Measurements from ENCODE around the gene PKD1L1. TPM values are rescaled to one million over a fixed set of nuclear protein-coding genes. Genes with fewer than 3 reads are reported as not detected.

Gene PKD1L1
- total and polyA plus RNA-seq, 7 donors: 0.16 to 1.2 (median 0.63) TPM; not detected in 1

DNA sequence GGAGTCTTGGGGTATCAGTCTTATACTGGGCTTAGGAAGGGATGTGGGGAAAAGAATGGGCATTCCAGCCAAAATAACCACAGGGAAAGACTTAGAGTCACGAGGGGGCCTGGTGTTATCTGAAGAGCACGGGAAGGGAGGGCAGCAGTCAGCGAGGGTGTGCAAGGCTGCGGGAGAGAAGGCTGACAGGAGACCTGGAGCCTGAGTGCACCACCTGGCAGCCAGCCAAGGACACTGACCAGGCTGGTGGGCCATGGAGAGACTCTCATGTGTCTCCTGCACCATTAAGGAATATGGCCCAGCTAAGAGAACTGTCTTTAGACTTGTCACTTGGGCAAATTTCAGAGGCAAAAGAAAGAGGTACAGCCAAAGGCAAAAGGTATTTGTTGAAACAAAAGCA, 69.6 kb downstream of the PKD1L1 start:
- no peak overlapping the region for H3K27ac ChIP-seq
- no peaks in the 10 kb centered on the region for H3K36me3 ChIP-seq
- intact Hi-C loops (cut with DNase I): no loop called here
- H3K27me3 ChIP-seq: no peaks in the 10 kb centered on the region
- H3K4me1 ChIP-seq: no peaks in the 10 kb centered on the region
- TF ChIP-seq, protein P1, sequence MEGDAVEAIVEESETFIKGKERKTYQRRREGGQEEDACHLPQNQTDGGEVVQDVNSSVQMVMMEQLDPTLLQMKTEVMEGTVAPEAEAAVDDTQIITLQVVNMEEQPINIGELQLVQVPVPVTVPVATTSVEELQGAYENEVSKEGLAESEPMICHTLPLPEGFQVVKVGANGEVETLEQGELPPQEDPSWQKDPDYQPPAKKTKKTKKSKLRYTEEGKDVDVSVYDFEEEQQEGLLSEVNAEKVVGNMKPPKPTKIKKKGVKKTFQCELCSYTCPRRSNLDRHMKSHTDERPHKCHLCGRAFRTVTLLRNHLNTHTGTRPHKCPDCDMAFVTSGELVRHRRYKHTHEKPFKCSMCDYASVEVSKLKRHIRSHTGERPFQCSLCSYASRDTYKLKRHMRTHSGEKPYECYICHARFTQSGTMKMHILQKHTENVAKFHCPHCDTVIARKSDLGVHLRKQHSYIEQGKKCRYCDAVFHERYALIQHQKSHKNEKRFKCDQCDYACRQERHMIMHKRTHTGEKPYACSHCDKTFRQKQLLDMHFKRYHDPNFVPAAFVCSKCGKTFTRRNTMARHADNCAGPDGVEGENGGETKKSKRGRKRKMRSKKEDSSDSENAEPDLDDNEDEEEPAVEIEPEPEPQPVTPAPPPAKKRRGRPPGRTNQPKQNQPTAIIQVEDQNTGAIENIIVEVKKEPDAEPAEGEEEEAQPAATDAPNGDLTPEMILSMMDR (IDR thresholded peaks at IDR 0.05): no peak
- TF ChIP-seq POLR2A (IDR thresholded peaks at IDR 0.05) (no peak), POLR2AphosphoS5 (IDR thresholded peaks at IDR 0.05) (no peak), EP300 (IDR thresholded peaks at IDR 0.05) (no peak)
- 78 to 83% methylated on average over 4 of the region's 4 CpGs for WGBS, 2 donors
- DNase-seq: no peak
- no peaks in the 10 kb centered on the region for H3K9me3 ChIP-seq
- no peak overlapping the region for H3K4me3 ChIP-seq

GRCh38 chr7:47877336-47877735, 70.9 kb downstream of the PKD1L1 start:
- TF ChIP-seq, protein P1 (IDR thresholded peaks at IDR 0.05): no peak
- no peak for TF ChIP-seq POLR2A (IDR thresholded peaks at IDR 0.05)
- no peak for TF ChIP-seq EP300 (IDR thresholded peaks at IDR 0.05)
- TF ChIP-seq POLR2AphosphoS5 (IDR thresholded peaks at IDR 0.05): no peak
- intact Hi-C loops (cut with DNase I): no loop called here
- no peaks in the 10 kb centered on the region for H3K27me3 ChIP-seq
- WGBS, 2 donors: 92 to 94% methylated on average over 10 of the region's 10 CpGs
- no peak for DNase-seq
- no peaks in the 10 kb centered on the region for H3K36me3 ChIP-seq
- no peak overlapping the region for H3K4me3 ChIP-seq
- no peak overlapping the region for H3K27ac ChIP-seq
- no peaks in the 10 kb centered on the region for H3K9me3 ChIP-seq
- no peaks in the 10 kb centered on the region for H3K4me1 ChIP-seq

DNA sequence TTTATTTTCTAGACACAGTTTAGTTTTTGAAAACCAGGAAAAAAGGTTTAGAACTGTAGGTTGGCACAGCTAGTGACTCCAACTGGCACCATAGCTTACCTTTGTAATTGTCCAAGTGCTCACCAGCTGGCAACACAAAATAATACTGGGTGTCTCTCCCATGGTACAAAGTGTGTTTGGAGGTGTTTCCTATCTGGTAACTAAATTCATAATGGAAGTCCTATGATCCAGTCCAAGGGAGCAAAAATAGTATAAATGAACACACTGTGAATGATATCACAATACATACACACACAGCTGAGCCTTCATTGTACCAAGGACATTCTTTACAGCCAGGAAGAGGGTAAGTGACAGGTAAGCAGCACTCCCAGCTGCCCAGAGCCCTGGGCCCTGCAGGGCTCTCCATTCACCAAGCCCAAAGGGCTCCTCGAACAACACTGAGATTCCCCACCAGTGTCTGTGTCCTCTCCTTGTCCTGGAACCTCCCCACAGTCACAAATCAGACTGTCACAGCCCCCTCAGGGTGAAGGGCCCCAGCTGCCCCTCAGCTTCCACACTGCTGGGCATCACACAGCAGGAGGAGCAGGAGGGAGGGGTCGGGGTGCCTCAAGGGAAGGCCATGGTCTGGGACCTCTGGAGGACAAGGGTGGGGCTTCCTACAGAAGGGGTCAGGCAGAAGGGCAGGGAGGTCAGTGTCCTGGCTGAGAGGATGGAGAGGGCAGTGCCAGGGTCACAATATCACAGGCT, 72.1 kb downstream of the PKD1L1 start:
- intact Hi-C loops (cut with DNase I): no loop called here
- Histone ChIP-seq H3K9me3 (no peaks in the 10 kb centered on the region), H3K27me3 (no peaks in the 10 kb centered on the region), H3K27ac (no peak overlapping the region), H3K36me3 (no peaks in the 10 kb centered on the region), H3K4me3 (no peak overlapping the region), H3K4me1 (no peaks in the 10 kb centered on the region)
- no peak for DNase-seq
- WGBS, 2 donors: 70 to 73% methylated on average over 2 of the region's 2 CpGs
- TF ChIP-seq POLR2AphosphoS5 (IDR thresholded peaks at IDR 0.05) (no peak), EP300 (IDR thresholded peaks at IDR 0.05) (no peak), POLR2A (IDR thresholded peaks at IDR 0.05) (no peak)
- TF ChIP-seq, protein P1 (IDR thresholded peaks at IDR 0.05): no peak

DNA sequence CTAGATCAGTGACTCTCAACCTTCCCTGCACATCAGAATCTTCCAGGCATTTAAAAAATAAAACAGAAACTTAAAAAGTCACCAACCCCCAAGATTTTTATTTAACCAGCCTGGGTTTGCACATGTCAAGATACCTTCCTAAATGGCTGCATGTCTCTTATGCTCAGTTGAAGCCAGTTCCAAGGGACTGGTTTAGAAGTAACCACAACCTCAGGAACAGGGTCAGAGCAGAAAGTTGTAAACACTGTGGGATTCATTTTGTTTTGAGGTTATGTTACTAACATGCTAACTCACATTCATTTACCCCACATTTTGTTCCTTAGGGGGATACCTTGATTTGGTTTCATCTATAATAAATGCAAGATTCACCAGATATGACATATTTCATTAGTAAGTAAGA, 72.9 kb downstream of the PKD1L1 start:
- no peak for TF ChIP-seq POLR2AphosphoS5 (IDR thresholded peaks at IDR 0.05)
- no peak for DNase-seq
- Histone ChIP-seq H3K27me3 (no peaks in the 10 kb centered on the region), H3K27ac (no peak overlapping the region), H3K36me3 (no peaks in the 10 kb centered on the region), H3K4me1 (no peaks in the 10 kb centered on the region), H3K4me3 (no peak overlapping the region), H3K9me3 (no peaks in the 10 kb centered on the region)
- intact Hi-C loops (cut with DNase I): no loop called here

GRCh38 chr7:47873762-47874161, 74.5 kb downstream of the PKD1L1 start:
- no peaks in the 10 kb centered on the region for H3K27me3 ChIP-seq
- intact Hi-C loops (cut with DNase I): no loop called here
- H3K4me3 ChIP-seq: no peak overlapping the region
- H3K36me3 ChIP-seq: no peaks in the 10 kb centered on the region
- H3K27ac ChIP-seq: no peak overlapping the region
- no peaks in the 10 kb centered on the region for H3K9me3 ChIP-seq
- 60 to 80% methylated on average over 5 of the region's 5 CpGs for WGBS, 2 donors
- no peak for DNase-seq
- H3K4me1 ChIP-seq: no peaks in the 10 kb centered on the region
- no peak for TF ChIP-seq EP300 (IDR thresholded peaks at IDR 0.05)
- no peak for TF ChIP-seq POLR2A (IDR thresholded peaks at IDR 0.05)
- TF ChIP-seq POLR2AphosphoS5 (IDR thresholded peaks at IDR 0.05): no peak
- TF ChIP-seq, protein P1 (IDR thresholded peaks at IDR 0.05): no peak

Data from sigmoid colon (tissue), 7 donors.